Spleen (tissue), 7 donors: ENCODE results near the gene TEX53.

Experiments used
- CTCF ChIP-seq, 11 experiments: fragments of 200-600 bp in 7 of 11; fragments of 450-650 bp in 4 of 11; sonication (generic) in 4 of 11; IDR thresholded peaks in 8 of 11; conservative IDR thresholded peaks in 3 of 11; 1 replicate in 7 of 11; 2 replicates in 4 of 11; pipeline versions ENCODE4 v1.4.0 to v1.8.0; 2016 to 2021; ENCODE audit warnings: antibody characterized with exemption in 11 of 11, inconsistent platforms in 4 of 11, mild to moderate bottlenecking in 1 of 11
- POLR2AphosphoS5 ChIP-seq, 3 donors: sonication (generic); formaldehyde crosslinking; IDR thresholded peaks; one replicate each; pipeline ENCODE4 v1.5.1; 2017; ENCODE audit warnings: antibody characterized with exemption in 3 of 3
- donor health status: DM: no; HTN: no; CAD: no; lungs with moderate emphysema.
- donor health status: DM: no; HTN: no; CAD: no.
- donor health status: DM: no; HTN: no; CAD: no.

GRCh38 chr9:114695948-114696347 is 38.3 kb upstream of the TEX53 start:
- TF ChIP-seq CTCF (IDR thresholded peaks at IDR 0.05 in 8 of 11, conservative IDR thresholded peaks at IDR 0.05 in 3 of 11) = no peak
- no peak for TF ChIP-seq POLR2AphosphoS5 (IDR thresholded peaks at IDR 0.05)
